Vagina (tissue), 2 donors: Measurements from ENCODE around the gene PPP1R36.

Experiments
- POLR2A ChIP-seq, 2 donors: fragments of 450-650 bp; IDR thresholded peaks; one replicate each; pipeline ENCODE4 v1.6.1; 2017; ENCODE audit warnings: antibody characterized with exemption in 2 of 2, mild to moderate bottlenecking in 2 of 2, moderate library complexity in 2 of 2
- POLR2AphosphoS5 ChIP-seq, 2 donors: sonication (generic); formaldehyde crosslinking; IDR thresholded peaks; one replicate each; pipeline ENCODE4 v1.9.0; 2017; ENCODE audit warnings: antibody characterized with exemption in 2 of 2, mild to moderate bottlenecking in 2 of 2, low read depth in 1 of 2; ENCODE audit not compliant: insufficient read depth in 1 of 2
- TF ChIP-seq, protein P1 (sequence below), 3 experiments: fragments of 450-650 bp in 2 of 3; fragments of 200-600 bp in 1 of 3; sonication (generic) in 1 of 3; IDR thresholded peaks; one replicate each; pipeline ENCODE4 v1.5.1; 2017 to 2019; ENCODE audit warnings: antibody characterized with exemption in 3 of 3, mild to moderate bottlenecking in 2 of 3, moderate library complexity in 2 of 3

GRCh38 chr14:64513271-64513670, 36.5 kb upstream of the PPP1R36 start:
- TF ChIP-seq, protein P1, sequence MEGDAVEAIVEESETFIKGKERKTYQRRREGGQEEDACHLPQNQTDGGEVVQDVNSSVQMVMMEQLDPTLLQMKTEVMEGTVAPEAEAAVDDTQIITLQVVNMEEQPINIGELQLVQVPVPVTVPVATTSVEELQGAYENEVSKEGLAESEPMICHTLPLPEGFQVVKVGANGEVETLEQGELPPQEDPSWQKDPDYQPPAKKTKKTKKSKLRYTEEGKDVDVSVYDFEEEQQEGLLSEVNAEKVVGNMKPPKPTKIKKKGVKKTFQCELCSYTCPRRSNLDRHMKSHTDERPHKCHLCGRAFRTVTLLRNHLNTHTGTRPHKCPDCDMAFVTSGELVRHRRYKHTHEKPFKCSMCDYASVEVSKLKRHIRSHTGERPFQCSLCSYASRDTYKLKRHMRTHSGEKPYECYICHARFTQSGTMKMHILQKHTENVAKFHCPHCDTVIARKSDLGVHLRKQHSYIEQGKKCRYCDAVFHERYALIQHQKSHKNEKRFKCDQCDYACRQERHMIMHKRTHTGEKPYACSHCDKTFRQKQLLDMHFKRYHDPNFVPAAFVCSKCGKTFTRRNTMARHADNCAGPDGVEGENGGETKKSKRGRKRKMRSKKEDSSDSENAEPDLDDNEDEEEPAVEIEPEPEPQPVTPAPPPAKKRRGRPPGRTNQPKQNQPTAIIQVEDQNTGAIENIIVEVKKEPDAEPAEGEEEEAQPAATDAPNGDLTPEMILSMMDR (IDR thresholded peaks at IDR 0.05): no peak
- TF ChIP-seq POLR2A (IDR thresholded peaks at IDR 0.05): no peak
- no peak for TF ChIP-seq POLR2AphosphoS5 (IDR thresholded peaks at IDR 0.05; ENCODE audit: insufficient read depth in 1 of 2, low read depth in 1 of 2)
